B cell (primary cell): ENCODE results near the gene SPART. TPM values are rescaled to one million over a fixed set of nuclear protein-coding genes. Genes with fewer than 3 reads are reported as not detected.

Source experiments
- ATAC-seq: fragments of 200-7000 bp; cut with Tn5 transposase; one replicate; pipeline ENCODE4 v1.10.0; 2021; ENCODE audit warnings: low read depth, mild to moderate bottlenecking, moderate number of reproducible peaks, moderate library complexity
- CTCF ChIA-PET: fragments of 350-600 bp; sonication (Branson Sonifier 250); formaldehyde crosslinking; loops from one replicate; lab custom pipeline; 2021; ENCODE audit warnings: antibody characterized with exemption, inconsistent platforms; lab: Charles Lee
- POLR2A ChIA-PET: fragments of 350-600 bp; sonication (Branson Sonifier 250); formaldehyde crosslinking; loops from one replicate; lab custom pipeline; 2021; ENCODE audit warnings: antibody characterized with exemption; lab: Charles Lee
- DNase-seq: peaks from one replicate; pipeline ENCODE4 v3.0.0; 2013
- H2AFZ ChIP-seq: 2 replicates; pipeline ENCODE4 v1.6.1; 2012; ENCODE audit warnings: mild to moderate bottlenecking, low read depth, low read length; ENCODE audit not compliant: insufficient read depth, poor library complexity, severe bottlenecking
- H3K27ac ChIP-seq, 2 donors: 1 replicate in 1 of 2; 2 replicates in 1 of 2; pipeline ENCODE4 v1.5.1; 2012 to 2013; ENCODE audit warnings: low read length in 2 of 2, mild to moderate bottlenecking in 2 of 2, moderate library complexity in 1 of 2
- H3K27me3 ChIP-seq, 4 experiments: fragments of 200-600 bp in 1 of 4; sonication (generic) in 1 of 4; replicated peaks in 1 of 4; 1 replicate in 2 of 4; 2 replicates in 2 of 4; pipeline versions ENCODE4 v1.6.1 to v1.7.0; 2013 to 2016; ENCODE audit warnings: low read length in 3 of 4, mild to moderate bottlenecking in 2 of 4, mixed read lengths in 1 of 4, moderate library complexity in 1 of 4; ENCODE audit not compliant: insufficient read depth in 4 of 4, control insufficient read depth in 3 of 4; ENCODE audit errors: control extremely low read depth in 1 of 4
- H3K36me3 ChIP-seq, 2 experiments: replicated peaks in 1 of 2; 1 replicate in 1 of 2; 2 replicates in 1 of 2; pipeline versions ENCODE4 v1.6.1 to v1.7.1; 2013; ENCODE audit warnings: low read length in 1 of 2; ENCODE audit not compliant: insufficient read depth in 2 of 2, control insufficient read depth in 1 of 2; ENCODE audit errors: control extremely low read depth in 1 of 2, extremely low read depth in 1 of 2
- H3K4me1 ChIP-seq, 2 donors: fragments of 200-600 bp in 1 of 2; sonication (generic) in 1 of 2; 1 replicate in 1 of 2; 2 replicates in 1 of 2; pipeline versions ENCODE4 v1.5.1 to v1.6.1; 2013 to 2017; ENCODE audit warnings: low read length in 2 of 2; ENCODE audit not compliant: control insufficient read depth in 2 of 2, insufficient read depth in 2 of 2
- H3K4me2 ChIP-seq: replicated peaks from 2 replicates; pipeline ENCODE3; 2012; ENCODE audit warnings: mild to moderate bottlenecking, low read depth, low read length; ENCODE audit not compliant: poor library complexity, severe bottlenecking
- H3K4me3 ChIP-seq, 5 experiments: fragments of 200-600 bp in 1 of 5; sonication (generic) in 1 of 5; 1 replicate in 3 of 5; 2 replicates in 2 of 5; pipeline versions ENCODE4 v1.5.1 to v1.7.0; 2011 to 2016; ENCODE audit warnings: low read length in 4 of 5, mild to moderate bottlenecking in 4 of 5, low read depth in 2 of 5, control low read depth in 1 of 5, moderate library complexity in 1 of 5; ENCODE audit not compliant: insufficient read depth in 1 of 5; ENCODE audit errors: control extremely low read depth in 1 of 5, extremely low read depth in 1 of 5
- H3K79me2 ChIP-seq: fragments of 200-600 bp; sonication (generic); one replicate; pipeline ENCODE4 v1.6.0; 2016; ENCODE audit warnings: low read length; ENCODE audit not compliant: control insufficient read depth, insufficient read depth
- H3K9ac ChIP-seq: fragments of 200-600 bp; sonication (generic); 2 replicates; pipeline ENCODE4 v1.6.1; 2017; ENCODE audit warnings: mild to moderate bottlenecking, low read length, moderate library complexity
- H3K9me3 ChIP-seq, 3 donors: one replicate each; pipeline versions ENCODE4 v1.6.1 to v1.7.1; 2013; ENCODE audit warnings: low read length in 2 of 3; ENCODE audit not compliant: control insufficient read depth in 2 of 3, insufficient read depth in 1 of 3; ENCODE audit errors: control extremely low read depth in 1 of 3
- H4K20me1 ChIP-seq: 2 replicates; pipeline ENCODE4 v1.6.0; 2012; ENCODE audit warnings: mild to moderate bottlenecking, low read length; ENCODE audit not compliant: insufficient read depth, control insufficient read depth, poor library complexity, severe bottlenecking
- H3K27ac Mint-ChIP-seq: one replicate; pipeline ENCODE4 v1.8.0; 2021; ENCODE audit warnings: mixed read lengths
- H3K27me3 Mint-ChIP-seq: one replicate; pipeline ENCODE4 v1.8.0; 2021; ENCODE audit warnings: mixed read lengths
- H3K4me1 Mint-ChIP-seq: one replicate; pipeline ENCODE4 v1.8.0; 2021; ENCODE audit warnings: mixed read lengths
- H3K4me3 Mint-ChIP-seq: one replicate; pipeline ENCODE4 v1.8.0; 2021; ENCODE audit warnings: mixed read lengths
- H3K9me3 Mint-ChIP-seq: one replicate; pipeline ENCODE4 v1.8.0; 2022; ENCODE audit warnings: mixed read lengths; ENCODE audit not compliant: insufficient read depth
- EZH2 ChIP-seq: IDR thresholded peaks from 2 replicates; pipeline ENCODE4 v1.6.1; 2012; ENCODE audit warnings: borderline replicate concordance, low read depth, mild to moderate bottlenecking, moderate library complexity, low read length; ENCODE audit not compliant: insufficient read depth, poor library complexity, severe bottlenecking
- WGBS: methylation state at CpG from one replicate; pipeline ENCODE4 v1.1.5; 2013; ENCODE audit warnings: missing lambda C conversion rate; ENCODE audit not compliant: insufficient coverage; 5-methylcytosine and 5-hydroxymethylcytosine counted together
- intact Hi-C: fragments of 100-400 bp; cut with micrococcal nuclease; formaldehyde crosslinking; loops from one replicate; pipeline ENCODE4 v1.10.0; 2022
- polyA plus RNA-seq: library from polyadenylated mRNA; depleted of rRNA; stranded (reverse); fragments of >200 nt; gene quantifications from 2 replicates; pipeline ENCODE4 v1.2.3, GENCODE V29; 2012
- total RNA-seq, 2 donors: library from RNA; stranded (reverse); fragments of 120-200 nt in 1 of 2; gene quantifications; 1 replicate in 1 of 2; 2 replicates in 1 of 2; pipeline versions ENCODE4 v1.2.3 to v1.2.4, GENCODE V29; 2013 to 2022
- TF ChIP-seq, protein P1 (sequence below): fragments of 200-600 bp; IDR thresholded peaks from one replicate; pipeline ENCODE4 v1.8.0; 2022; ENCODE audit warnings: antibody characterized with exemption, mild to moderate bottlenecking

Gene SPART
- total and polyA plus RNA-seq, 2 donors (not counting 1 experiment from before 2014, with no cell fraction given) = 10.1 to 20.8 TPM

GRCh38 chr13:36339600-36340155 is 6.5 kb downstream of the SPART start:
- POLR2A ChIA-PET = no interaction called here
- 90% methylated on average over 2 of the region's 4 CpGs for WGBS
- Mint-ChIP-seq H3K27me3 (peaks cover 7% of the 10 kb centered on the region), H3K27ac (no peak overlapping the region), H3K4me3 (no peak overlapping the region), H3K9me3 (no peaks in the 10 kb centered on the region), H3K4me1 (peaks cover 6% of the 10 kb centered on the region)
- Histone ChIP-seq H3K4me3 (no peak overlapping the region), H3K4me2 (no peak overlapping the region), H3K9me3 (no peaks in the 10 kb centered on the region), H3K27ac (no peak overlapping the region), H3K79me2 (peaks cover 69% of the 10 kb centered on the region), H3K27me3 (no peaks in the 10 kb centered on the region), H3K4me1 (peaks cover 0 to 5% of the 10 kb centered on the region in 2 donors), H3K36me3 (peaks cover 0 to 8% of the 10 kb centered on the region in 2 experiments), H4K20me1 (peaks cover 17% of the 10 kb centered on the region), H3K9ac (no peak overlapping the region), H2AFZ (no peak overlapping the region)
- ATAC-seq (no peak), DNase-seq (no peak)
- intact Hi-C loops = no loop called here
- CTCF ChIA-PET = no interaction called here
- TF ChIP-seq, protein P1, sequence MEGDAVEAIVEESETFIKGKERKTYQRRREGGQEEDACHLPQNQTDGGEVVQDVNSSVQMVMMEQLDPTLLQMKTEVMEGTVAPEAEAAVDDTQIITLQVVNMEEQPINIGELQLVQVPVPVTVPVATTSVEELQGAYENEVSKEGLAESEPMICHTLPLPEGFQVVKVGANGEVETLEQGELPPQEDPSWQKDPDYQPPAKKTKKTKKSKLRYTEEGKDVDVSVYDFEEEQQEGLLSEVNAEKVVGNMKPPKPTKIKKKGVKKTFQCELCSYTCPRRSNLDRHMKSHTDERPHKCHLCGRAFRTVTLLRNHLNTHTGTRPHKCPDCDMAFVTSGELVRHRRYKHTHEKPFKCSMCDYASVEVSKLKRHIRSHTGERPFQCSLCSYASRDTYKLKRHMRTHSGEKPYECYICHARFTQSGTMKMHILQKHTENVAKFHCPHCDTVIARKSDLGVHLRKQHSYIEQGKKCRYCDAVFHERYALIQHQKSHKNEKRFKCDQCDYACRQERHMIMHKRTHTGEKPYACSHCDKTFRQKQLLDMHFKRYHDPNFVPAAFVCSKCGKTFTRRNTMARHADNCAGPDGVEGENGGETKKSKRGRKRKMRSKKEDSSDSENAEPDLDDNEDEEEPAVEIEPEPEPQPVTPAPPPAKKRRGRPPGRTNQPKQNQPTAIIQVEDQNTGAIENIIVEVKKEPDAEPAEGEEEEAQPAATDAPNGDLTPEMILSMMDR = no peak
- no peak for TF ChIP-seq EZH2

- POLR2A ChIA-PET = no interaction called here
- CTCF ChIA-PET = no interaction called here
- H3K27ac Mint-ChIP-seq = no peak overlapping the region
- H3K9me3 ChIP-seq = no peaks in the 10 kb centered on the region
- no peak overlapping the region for H3K4me2 ChIP-seq
- ATAC-seq (no peak), DNase-seq (no peak)
- no peak overlapping the region for H3K9ac ChIP-seq
- H3K4me1 ChIP-seq = no peaks in the 10 kb centered on the region
- no peak overlapping the region for H2AFZ ChIP-seq
- no peak for TF ChIP-seq EZH2
- TF ChIP-seq, protein P1 = no peak
- intact Hi-C loops = no loop called here
- H3K79me2 ChIP-seq = peaks cover 58% of the 10 kb centered on the region
- H3K4me3 Mint-ChIP-seq = no peak overlapping the region
- H3K9me3 Mint-ChIP-seq = no peaks in the 10 kb centered on the region
- peaks cover 2% of the 10 kb centered on the region for H3K4me1 Mint-ChIP-seq
- no peaks in the 10 kb centered on the region for H3K27me3 Mint-ChIP-seq
- H4K20me1 ChIP-seq = peaks cover 17% of the 10 kb centered on the region
- no peak overlapping the region for H3K27ac ChIP-seq
- H3K36me3 ChIP-seq = peaks cover 0 to 8% of the 10 kb centered on the region in 2 experiments
- no CpG with 5 or more reads among the region's 3 CpGs for WGBS
- H3K4me3 ChIP-seq = no peak overlapping the region
- no peaks in the 10 kb centered on the region for H3K27me3 ChIP-seq
Measured at GRCh38 chr13:36337938-36338641, 8.1 kb downstream of the SPART start.
